Stimulated activated CD8-positive, alpha-beta memory T cell treated with anti-CD3 and anti-CD28 coated beads, Interleukin-15, amount 100 ng/mL, for 24 hours (primary cell): ENCODE results near the gene PRRT2.
"Not testable (repeated sequence)": the region's sequence is repeated elsewhere in the genome, so short reads cannot be mapped to it uniquely, and the experiment has no call there.

Source experiments
- DNase-seq: peaks from one replicate; pipeline ENCODE4 v3.0.0-alpha.2; 2020; ENCODE audit warnings: low read depth

Gene PRRT2

GRCh38 chr16:29811896-29812665 lies at the start of gene PRRT2:
Gene PRRT2 (plus strand): TSS chr16:29812193. CDS start chr16:29813055, 862 bp downstream.
- no peak for DNase-seq

- DNase-seq, result no peak
These were observed 48.7 kb upstream of the PRRT2 start for GRCh38 chr16:29763326-29763725.

- no peak for DNase-seq
These were observed 46.6 kb upstream of the PRRT2 start for GRCh38 chr16:29765167-29766032.

GRCh38 chr16:29766571-29766970 lies 45.4 kb upstream of the PRRT2 start:
- DNase-seq, result no peak

- no peak for DNase-seq
These were observed 44.9 kb upstream of the PRRT2 start for GRCh38 chr16:29767062-29767461.

- no peak for DNase-seq
These were observed 42.5 kb upstream of the PRRT2 start for GRCh38 chr16:29769507-29769906.

GRCh38 chr16:29770250-29770929 lies 41.6 kb upstream of the PRRT2 start:
- DNase-seq, result no peak

GRCh38 chr16:29772330-29772729 lies 39.7 kb upstream of the PRRT2 start:
- DNase-seq, result not testable (repeated sequence)

- no peak for DNase-seq
These were observed 37.3 kb upstream of the PRRT2 start for GRCh38 chr16:29774730-29775129.

- no peak for DNase-seq
These were observed 36.1 kb upstream of the PRRT2 start for GRCh38 chr16:29775742-29776408.

GRCh38 chr16:29777576-29778350 lies 34.2 kb upstream of the PRRT2 start, which contains the start of gene ZG16:
Gene ZG16 (plus strand): TSS chr16:29778256. CDS start chr16:29779267, 1,011 bp downstream.
- no peak for DNase-seq

- DNase-seq, result no peak
These were observed 32.5 kb upstream of the PRRT2 start for GRCh38 chr16:29779474-29779873.

GRCh38 chr16:29783094-29783953 lies 28.7 kb upstream of the PRRT2 start:
- not testable (repeated sequence) for DNase-seq

- DNase-seq, result no peak
These were observed 27.8 kb upstream of the PRRT2 start for GRCh38 chr16:29784157-29784556.

GRCh38 chr16:29784901-29785500 lies 27.0 kb upstream of the PRRT2 start:
- DNase-seq, result no peak

GRCh38 chr16:29787155-29787554 lies 24.8 kb upstream of the PRRT2 start:
- not testable (repeated sequence) for DNase-seq

GRCh38 chr16:29789775-29790182 lies 22.2 kb upstream of the PRRT2 start:
- DNase-seq, result no peak

- DNase-seq, result peak; percentile 99
These were observed 21.6 kb upstream of the PRRT2 start, which contains the start of gene KIF22 for GRCh38 chr16:29790183-29790948. Gene KIF22 (plus strand): TSS chr16:29790751. CDS start chr16:29790760, 9 bp downstream.
